Esophagus squamous epithelium (tissue), 5 donors: Measurements from ENCODE around the gene GAK. TPM values are rescaled to one million over a fixed set of nuclear protein-coding genes. Genes with fewer than 3 reads are reported as not detected.

ENCODE experiments used
- DNase-seq: peaks from one replicate; lab custom pipeline; 2025; lab: John Stamatoyannopoulos, UW
- H3K27ac ChIP-seq, 4 donors: fragments of 200-600 bp; sonication (generic); one replicate each; pipeline ENCODE4 v1.5.1; 2016 to 2019; ENCODE audit warnings: mild to moderate bottlenecking in 1 of 4
- H3K27me3 ChIP-seq, 4 donors: fragments of 200-600 bp; sonication (generic); 1 replicate in 3 of 4; 2 replicates in 1 of 4; pipeline versions ENCODE4 v1.5.1 to v1.6.0; 2017 to 2021; ENCODE audit warnings: antibody characterized with exemption in 1 of 4
- H3K36me3 ChIP-seq, 3 donors: fragments of 200-600 bp; sonication (generic); one replicate each; pipeline ENCODE4 v1.5.1; 2016 to 2019
- H3K4me1 ChIP-seq, 3 donors: fragments of 200-600 bp; sonication (generic); one replicate each; pipeline ENCODE4 v1.5.1; 2017 to 2019
- H3K4me3 ChIP-seq, 4 donors: fragments of 200-600 bp; sonication (generic); 1 replicate in 3 of 4; 2 replicates in 1 of 4; pipeline ENCODE4 v1.5.1; 2016 to 2019; ENCODE audit warnings: mild to moderate bottlenecking in 2 of 4, moderate library complexity in 1 of 4
- H3K9me3 ChIP-seq, 3 donors: fragments of 200-600 bp; sonication (generic); one replicate each; pipeline ENCODE4 v1.5.1; 2016 to 2019
- CTCF ChIP-seq, 6 experiments: fragments of 450-650 bp in 4 of 6; fragments of 200-600 bp in 2 of 6; sonication (generic) in 2 of 6; IDR thresholded peaks; one replicate each; pipeline ENCODE4 v1.5.1; 2016 to 2019; ENCODE audit warnings: antibody characterized with exemption in 6 of 6, mild to moderate bottlenecking in 4 of 6, moderate library complexity in 4 of 6
- POLR2A ChIP-seq, 4 donors: fragments of 450-650 bp; IDR thresholded peaks; one replicate each; pipeline ENCODE4 v1.6.1; 2017; ENCODE audit warnings: antibody characterized with exemption in 4 of 4, mild to moderate bottlenecking in 4 of 4, moderate library complexity in 3 of 4
- WGBS, 2 donors: methylation state at CpG; one replicate each; pipeline ENCODE4 v1.1.5; 2018; 5-methylcytosine and 5-hydroxymethylcytosine counted together
- intact Hi-C: fragments of 100-400 bp; cut with DNase I; formaldehyde crosslinking; loops from one replicate; pipeline ENCODE4 v1.15.0; 2022
- total RNA-seq, 4 donors: library from RNA; depleted of rRNA; stranded (reverse); fragments of >200 nt; gene quantifications; one replicate each; pipeline ENCODE4 v1.1.0, GENCODE V29; 2016
- donor health status: DM: yes; HTN: yes; CAD: no.

The GAK gene
- total RNA-seq, 4 donors from 2014 or later = 70.6 to 97.8 (median 80.7) TPM

GRCh38 chr4:893276-893994 is 38.7 kb downstream of the GAK start:
- no peak for TF ChIP-seq POLR2A (IDR thresholded peaks at IDR 0.05)
- no peak for TF ChIP-seq CTCF (IDR thresholded peaks at IDR 0.05)
- Histone ChIP-seq H3K27ac (no peak overlapping the region), H3K27me3 (no peaks in the 10 kb centered on the region), H3K36me3 (peaks cover 32 to 100% (median 53%) of the 10 kb centered on the region in 3 donors), H3K4me1 (no peaks in the 10 kb centered on the region), H3K4me3 (no peak overlapping the region), H3K9me3 (no peaks in the 10 kb centered on the region)
- WGBS, 2 donors = 87 to 97% methylated on average over 9 to 19 of the region's 41 CpGs
- no peak for DNase-seq
- intact Hi-C loops = no loop called here

GRCh38 chr4:892780-893179 is 39.3 kb downstream of the GAK start:
- intact Hi-C loops = no loop called here
- Histone ChIP-seq H3K27me3 (no peaks in the 10 kb centered on the region), H3K27ac (no peak overlapping the region), H3K36me3 (peaks cover 33 to 100% (median 53%) of the 10 kb centered on the region in 3 donors), H3K4me3 (no peak overlapping the region), H3K4me1 (no peaks in the 10 kb centered on the region), H3K9me3 (no peaks in the 10 kb centered on the region)
- TF ChIP-seq POLR2A (IDR thresholded peaks at IDR 0.05) = no peak
- TF ChIP-seq CTCF (IDR thresholded peaks at IDR 0.05) = no peak
- DNase-seq = no peak
- WGBS, 2 donors = 91 to 98% methylated on average over 8 of the region's 10 CpGs

DNA sequence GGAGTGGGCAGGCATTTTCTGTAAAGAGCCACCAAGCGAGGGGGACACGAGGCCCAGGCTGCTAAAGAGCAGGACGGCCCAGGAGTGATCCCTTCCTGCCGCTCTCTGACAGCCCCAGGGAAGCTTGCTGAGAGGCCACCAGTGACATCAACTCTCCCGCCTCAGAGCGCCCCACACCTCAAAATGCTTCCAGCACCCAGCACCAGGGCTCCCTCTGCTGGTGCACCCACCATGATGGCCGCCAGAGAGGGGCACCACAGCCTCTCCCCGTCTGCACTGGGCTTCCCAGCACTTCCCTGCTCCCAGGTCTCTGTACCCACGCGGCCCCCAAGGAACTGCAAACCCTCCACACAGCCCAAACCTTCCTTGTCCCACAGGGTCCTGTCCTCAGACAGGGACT is 40.4 kb downstream of the GAK start:
- 75% methylated on average over 1 of the region's 10 CpGs; no CpG with 5 or more reads in 1 of the 2 donors for WGBS, 2 donors
- Histone ChIP-seq H3K4me3 (no peak overlapping the region), H3K27me3 (no peaks in the 10 kb centered on the region), H3K4me1 (no peaks in the 10 kb centered on the region), H3K27ac (no peak overlapping the region), H3K36me3 (peaks cover 33 to 100% (median 44%) of the 10 kb centered on the region in 3 donors), H3K9me3 (no peaks in the 10 kb centered on the region)
- intact Hi-C loops = no loop called here
- TF ChIP-seq CTCF (IDR thresholded peaks at IDR 0.05) (peak in 1 of 6 experiments; percentile 27), POLR2A (IDR thresholded peaks at IDR 0.05) (no peak)
- DNase-seq = no peak

DNA sequence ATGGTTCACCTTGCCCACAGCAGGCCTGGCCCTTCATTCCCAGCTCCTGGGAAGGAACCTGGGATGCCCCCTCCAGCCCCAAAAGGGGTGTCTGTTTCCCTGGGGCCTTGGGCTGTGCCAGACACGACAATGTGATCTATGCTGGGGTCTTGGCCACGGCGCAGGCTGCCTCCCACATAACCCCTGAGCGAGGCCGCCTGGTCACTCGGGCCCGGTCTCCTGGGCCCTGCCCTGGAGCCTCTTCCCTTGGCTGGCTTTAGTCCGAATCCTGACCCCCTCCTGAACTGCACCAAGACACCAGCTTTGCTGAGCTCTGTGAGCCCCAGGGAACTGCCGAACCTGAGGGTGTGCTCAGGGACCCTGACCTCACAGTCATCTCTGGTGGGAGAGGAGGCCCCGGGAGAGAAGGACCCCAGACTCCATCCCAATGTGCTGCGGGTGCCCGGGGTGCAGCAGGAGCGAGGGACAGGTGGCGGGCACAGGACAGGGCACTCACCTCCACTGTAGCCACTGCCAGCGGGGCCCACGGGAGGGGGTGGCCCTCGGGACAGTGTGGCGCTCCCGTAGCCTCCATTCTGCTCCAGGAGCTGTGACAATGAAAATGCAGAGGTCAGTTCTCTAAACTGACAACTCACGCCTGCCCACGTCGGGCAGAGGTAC is 42.0 kb downstream of the GAK start:
- peaks cover 22 to 100% (median 40%) of the 10 kb centered on the region in 3 donors for H3K36me3 ChIP-seq
- WGBS, 2 donors = 91 to 97% methylated on average over 6 to 7 of the region's 22 CpGs

More for the DNA sequence above, 42.0 kb downstream of the GAK start:
- TF ChIP-seq CTCF (IDR thresholded peaks at IDR 0.05) (no peak), POLR2A (IDR thresholded peaks at IDR 0.05) (no peak)
- H3K27me3 ChIP-seq = no peaks in the 10 kb centered on the region
- DNase-seq = no peak
- intact Hi-C loops = no loop called here
- no peaks in the 10 kb centered on the region for H3K4me1 ChIP-seq
- no peaks in the 10 kb centered on the region for H3K9me3 ChIP-seq
- H3K4me3 ChIP-seq = no peak overlapping the region
- H3K27ac ChIP-seq = no peak overlapping the region
